HG02973 (cell line): ENCODE results near the gene FBN1.

ENCODE experiments used
- ATAC-seq: cut with Tn5 transposase; IDR thresholded peaks from one replicate; pipeline ENCODE4 v1.9.1; 2021; ENCODE audit warnings: moderate library complexity; ENCODE audit not compliant: unreplicated experiment

Gene FBN1

GRCh38 chr15:48582452-48583247, 62.9 kb downstream of the FBN1 start:
- no peak for ATAC-seq

GRCh38 chr15:48581219-48581618, 64.3 kb downstream of the FBN1 start:
- ATAC-seq, result no peak

GRCh38 chr15:48580736-48581135, 64.8 kb downstream of the FBN1 start:
- ATAC-seq, result no peak

- no peak for ATAC-seq
Measured at GRCh38 chr15:48579945-48580671, 65.4 kb downstream of the FBN1 start.

- no peak for ATAC-seq
Measured at GRCh38 chr15:48578965-48579364, 66.5 kb downstream of the FBN1 start.

- ATAC-seq, result no peak
Measured at GRCh38 chr15:48577469-48577868, 68.0 kb downstream of the FBN1 start.

GRCh38 chr15:48574187-48574586, 71.3 kb downstream of the FBN1 start:
- ATAC-seq, result no peak

- ATAC-seq, result no peak
Measured at GRCh38 chr15:48573780-48574179, 71.7 kb downstream of the FBN1 start.

- ATAC-seq, result no peak
Measured at GRCh38 chr15:48572823-48573222, 72.7 kb downstream of the FBN1 start.

GRCh38 chr15:48571510-48571909, 74.0 kb downstream of the FBN1 start:
- no peak for ATAC-seq

- no peak for ATAC-seq
Measured at GRCh38 chr15:48570822-48571221, 74.7 kb downstream of the FBN1 start.

GRCh38 chr15:48569591-48570302, 75.8 kb downstream of the FBN1 start:
- ATAC-seq, result no peak

- no peak for ATAC-seq
Measured at GRCh38 chr15:48566668-48567067, 78.8 kb downstream of the FBN1 start.

GRCh38 chr15:48565560-48566482, 79.7 kb downstream of the FBN1 start:
- no peak for ATAC-seq

GRCh38 chr15:48564690-48565089, 80.8 kb downstream of the FBN1 start:
- ATAC-seq, result no peak

GRCh38 chr15:48563934-48564333, 81.6 kb downstream of the FBN1 start:
- no peak for ATAC-seq

GRCh38 chr15:48560321-48561051, 85.0 kb downstream of the FBN1 start:
- no peak for ATAC-seq

- no peak for ATAC-seq
Measured at GRCh38 chr15:48559285-48559684, 86.2 kb downstream of the FBN1 start.

GRCh38 chr15:48558226-48558625, 87.3 kb downstream of the FBN1 start:
- no peak for ATAC-seq

- ATAC-seq, result no peak
Measured at GRCh38 chr15:48557335-48557734, 88.2 kb downstream of the FBN1 start.
